A673 (cell line): ENCODE results near the gene SCIMP.

Experiments
- CTCF ChIP-seq: fragments of 300-800, 200-600 bp; sonication (generic); conservative IDR thresholded peaks from 2 replicates; pipeline ENCODE4 v1.5.1; 2017; ENCODE audit warnings: low read depth, mild to moderate bottlenecking, antibody characterized with exemption, low read length, moderate library complexity, mixed read lengths
- EZH2 ChIP-seq: fragments of 200-600 bp; sonication (generic); IDR thresholded peaks from 2 replicates; pipeline ENCODE4 v1.6.1; 2017; ENCODE audit warnings: borderline replicate concordance, low read depth, mild to moderate bottlenecking, mixed read lengths, antibody characterized with exemption, low read length; ENCODE audit not compliant: poor library complexity, severe bottlenecking

- no peak for TF ChIP-seq CTCF
- TF ChIP-seq EZH2 = no peak
These were observed 51.9 kb downstream of the SCIMP start for GRCh38 chr17:5182597-5183409.
